DMS114 treated with DMSO at 0.1 percent for 48 hours (cell line): Measurements from ENCODE around the gene SLC39A9.
"Not testable (repeated sequence)": the region's sequence is repeated elsewhere in the genome, so short reads cannot be mapped to it uniquely, and the experiment has no call there.

Experiments used
- DNase-seq: peaks from one replicate; lab custom pipeline; 2025; ENCODE audit not compliant: unreplicated experiment; lab: John Stamatoyannopoulos, UW

SLC39A9 gene

GRCh38 chr14:69498286-69498685, 99.8 kb downstream of the SLC39A9 start:
- not testable (repeated sequence) for DNase-seq

- no peak for DNase-seq
Measured at GRCh38 chr14:69499436-69499835, 100.9 kb downstream of the SLC39A9 start.

GRCh38 chr14:69500096-69500495, 101.6 kb downstream of the SLC39A9 start:
- DNase-seq: no peak

- no peak for DNase-seq
Measured at GRCh38 chr14:69500736-69501135, 102.2 kb downstream of the SLC39A9 start.

GRCh38 chr14:69501423-69501838, 102.9 kb downstream of the SLC39A9 start:
- DNase-seq: no peak

- no peak for DNase-seq
Measured at GRCh38 chr14:69504775-69505174, 106.3 kb downstream of the SLC39A9 start.

- DNase-seq: no peak
Measured at GRCh38 chr14:69505338-69506240, 107.1 kb downstream of the SLC39A9 start.

GRCh38 chr14:69506241-69506595, 107.7 kb downstream of the SLC39A9 start:
- DNase-seq: no peak
